HepG2 (cell line): Measurements from ENCODE around the gene CAPN11. TPM values are rescaled to one million over a fixed set of nuclear protein-coding genes. Genes with fewer than 3 reads are reported as not detected.

Experiments used
- ATM ChIP-seq: fragments of 450-650 bp; IDR thresholded peaks from 2 replicates; pipeline ENCODE4 v1.7.1; 2017; ENCODE audit warnings: mild to moderate bottlenecking, borderline replicate concordance
- ATRX ChIP-seq: sonication (generic); formaldehyde crosslinking; IDR thresholded peaks from 2 replicates; pipeline ENCODE4 v1.4.0; 2020; ENCODE audit warnings: missing genetic modification reagents, borderline replicate concordance
- BRD4 ChIP-seq: sonication (generic); formaldehyde crosslinking; IDR thresholded peaks from 2 replicates; pipeline ENCODE4 v1.4.0; 2020; ENCODE audit warnings: missing genetic modification reagents
- DNMT1 ChIP-seq: sonication (generic); formaldehyde crosslinking; IDR thresholded peaks from 2 replicates; pipeline ENCODE4 v1.5.1; 2020; ENCODE audit warnings: mild to moderate bottlenecking, missing genetic modification reagents
- FOXA1 ChIP-seq, 2 experiments: fragments of 450-650 bp in 1 of 2; sonication (generic) in 1 of 2; formaldehyde crosslinking in 1 of 2; IDR thresholded peaks; 2 replicates each; pipeline versions ENCODE4 v1.4.0 to v1.6.1; 2016 to 2020; ENCODE audit warnings: missing genetic modification reagents in 1 of 2
- HNF4A ChIP-seq: sonication (generic); formaldehyde crosslinking; IDR thresholded peaks from 2 replicates; pipeline ENCODE4 v1.4.0; 2020; ENCODE audit warnings: missing genetic modification reagents
- KAT7 ChIP-seq: IDR thresholded peaks from 2 replicates; pipeline ENCODE4 v1.6.1; 2018; ENCODE audit warnings: borderline replicate concordance, missing compliant biosample characterization
- KDM1A ChIP-seq: IDR thresholded peaks from 2 replicates; pipeline ENCODE4 v1.6.1; 2016; ENCODE audit warnings: missing compliant biosample characterization
- KDM4B ChIP-seq: sonication (generic); formaldehyde crosslinking; IDR thresholded peaks from 2 replicates; pipeline ENCODE4 v1.4.0; 2020; ENCODE audit warnings: missing genetic modification reagents
- MTF1 ChIP-seq: sonication (generic); formaldehyde crosslinking; IDR thresholded peaks from 2 replicates; pipeline ENCODE4 v1.5.0; 2020; ENCODE audit warnings: missing genetic modification reagents
- MTF2 ChIP-seq: sonication (generic); formaldehyde crosslinking; IDR thresholded peaks from 2 replicates; pipeline ENCODE4 v1.5.0; 2020; ENCODE audit warnings: missing genetic modification reagents, borderline replicate concordance
- NCOR1 ChIP-seq: fragments of 200-600 bp; sonication (generic); IDR thresholded peaks from 2 replicates; pipeline ENCODE4 v1.7.0; 2017; ENCODE audit warnings: antibody characterized with exemption, low read length, borderline replicate concordance
- PHB2 ChIP-seq: fragments of 450-650 bp; IDR thresholded peaks from 2 replicates; pipeline ENCODE4 v1.6.1; 2018; ENCODE audit not compliant: partially characterized antibody
- RELA ChIP-seq: sonication (generic); formaldehyde crosslinking; IDR thresholded peaks from 2 replicates; pipeline ENCODE4 v1.4.0; 2020; ENCODE audit warnings: missing genetic modification reagents
- REXO4 ChIP-seq: sonication (generic); formaldehyde crosslinking; IDR thresholded peaks from 2 replicates; pipeline ENCODE4 v1.8.0; 2022; ENCODE audit warnings: missing genetic modification reagents, mild to moderate bottlenecking, borderline replicate concordance
- RFXAP ChIP-seq: sonication (generic); formaldehyde crosslinking; IDR thresholded peaks from 2 replicates; pipeline ENCODE4 v1.4.0; 2020; ENCODE audit warnings: missing genetic modification reagents, borderline replicate concordance
- SAP130 ChIP-seq: IDR thresholded peaks from 2 replicates; pipeline ENCODE4 v1.6.1; 2016; ENCODE audit warnings: low read depth
- SMARCC2 ChIP-seq: fragments of 450-650 bp; IDR thresholded peaks from 2 replicates; pipeline ENCODE4 v1.6.1; 2017; ENCODE audit warnings: antibody characterized with exemption, mild to moderate bottlenecking
- SNAPC2 ChIP-seq: sonication (generic); formaldehyde crosslinking; IDR thresholded peaks from 2 replicates; pipeline ENCODE4 v1.8.1; 2022; ENCODE audit warnings: mild to moderate bottlenecking, missing genetic modification reagents
- SP140L ChIP-seq: sonication (generic); formaldehyde crosslinking; IDR thresholded peaks from 2 replicates; pipeline ENCODE4 v1.4.0; 2020; ENCODE audit warnings: missing genetic modification reagents, borderline replicate concordance
- XBP1 ChIP-seq: sonication (generic); formaldehyde crosslinking; IDR thresholded peaks from 2 replicates; pipeline ENCODE4 v1.5.0; 2020; ENCODE audit warnings: missing genetic modification reagents
- ZBTB10 ChIP-seq: sonication (generic); formaldehyde crosslinking; IDR thresholded peaks from 2 replicates; pipeline ENCODE4 v1.4.0; 2020; ENCODE audit warnings: missing genetic modification reagents, borderline replicate concordance
- ZFP36 ChIP-seq: fragments of 150-350 bp; IDR thresholded peaks from 2 replicates; pipeline ENCODE4 v1.6.1; 2018; ENCODE audit warnings: borderline replicate concordance, low read length, low read depth; ENCODE audit not compliant: partially characterized antibody
- ZIK1 ChIP-seq: sonication (generic); formaldehyde crosslinking; IDR thresholded peaks from 2 replicates; pipeline ENCODE4 v1.5.0; 2020; ENCODE audit warnings: mild to moderate bottlenecking, low read depth, missing genetic modification reagents, borderline replicate concordance
- ZNF12 ChIP-seq: sonication (generic); formaldehyde crosslinking; IDR thresholded peaks from 2 replicates; pipeline ENCODE4 v1.5.0; 2020; ENCODE audit warnings: missing genetic modification reagents
- ZNF124 ChIP-seq: sonication (generic); formaldehyde crosslinking; IDR thresholded peaks from 2 replicates; pipeline ENCODE4 v1.4.0; 2020; ENCODE audit warnings: missing genetic modification reagents
- ZNF234 ChIP-seq: sonication (generic); formaldehyde crosslinking; conservative IDR thresholded peaks from 2 replicates; pipeline ENCODE4 v1.5.1; 2020; ENCODE audit warnings: mild to moderate bottlenecking, missing genetic modification reagents
- ZNF343 ChIP-seq: sonication (generic); formaldehyde crosslinking; IDR thresholded peaks from 2 replicates; pipeline ENCODE4 v1.4.0; 2020; ENCODE audit warnings: mild to moderate bottlenecking, missing genetic modification reagents
- polyA plus RNA-seq, 8 experiments: library from polyadenylated mRNA; depleted of rRNA in 3 of 8; stranded (reverse) in 7 of 8; unstranded in 1 of 8; fragments of >200 nt; fragmentation: Illumina TruSeq in 4 of 8; extraction: Trizol in 4 of 8; gene quantifications; 2 replicates each; pipeline versions ENCODE4 v1.2.1 to v1.2.3, GENCODE V29; 2011 to 2016; ENCODE audit warnings: low read depth in 4 of 8, missing spikeins in 1 of 8, mixed read lengths in 1 of 8; ENCODE audit not compliant: insufficient read depth in 1 of 8
- total RNA-seq, 5 experiments: library from RNA; depleted of rRNA; stranded (reverse); fragments of >200 nt; fragmentation: Illumina TruSeq; extraction: Trizol; gene quantifications; 2 replicates each; pipeline ENCODE4 v1.2.3, GENCODE V29; 2016; ENCODE audit warnings: low read depth in 1 of 5
- TF ChIP-seq, protein P1 (sequence below): sonication (generic); formaldehyde crosslinking; IDR thresholded peaks from 2 replicates; pipeline ENCODE4 v1.8.0; 2022; ENCODE audit warnings: mild to moderate bottlenecking, missing genetic modification reagents; ENCODE audit not compliant: insufficient replicate concordance

CAPN11 gene
- total and polyA plus RNA-seq, 2 of the 13 experiments (the other 11 are each of a cell fraction or from before 2014, with no cell fraction given) = 0.07 to 0.11 TPM

- TF ChIP-seq ZIK1 = 0 out of 2 replicates have a peak, but pooled peaks have one; percentile 46
- 0 out of 2 replicates have a peak, but pooled peaks have one; percentile 69 for TF ChIP-seq DNMT1 (CRISPR knock-in tag)
- no peak; the same call in 1 of the 2 replicates for TF ChIP-seq KAT7 (CRISPR knock-in tag)
- TF ChIP-seq RFXAP (CRISPR knock-in tag) = no peak
- TF ChIP-seq KDM1A = no peak
- TF ChIP-seq REXO4 (CRISPR knock-in tag) = no peak
- TF ChIP-seq SP140L (CRISPR knock-in tag) = no peak
- TF ChIP-seq, protein P1, sequence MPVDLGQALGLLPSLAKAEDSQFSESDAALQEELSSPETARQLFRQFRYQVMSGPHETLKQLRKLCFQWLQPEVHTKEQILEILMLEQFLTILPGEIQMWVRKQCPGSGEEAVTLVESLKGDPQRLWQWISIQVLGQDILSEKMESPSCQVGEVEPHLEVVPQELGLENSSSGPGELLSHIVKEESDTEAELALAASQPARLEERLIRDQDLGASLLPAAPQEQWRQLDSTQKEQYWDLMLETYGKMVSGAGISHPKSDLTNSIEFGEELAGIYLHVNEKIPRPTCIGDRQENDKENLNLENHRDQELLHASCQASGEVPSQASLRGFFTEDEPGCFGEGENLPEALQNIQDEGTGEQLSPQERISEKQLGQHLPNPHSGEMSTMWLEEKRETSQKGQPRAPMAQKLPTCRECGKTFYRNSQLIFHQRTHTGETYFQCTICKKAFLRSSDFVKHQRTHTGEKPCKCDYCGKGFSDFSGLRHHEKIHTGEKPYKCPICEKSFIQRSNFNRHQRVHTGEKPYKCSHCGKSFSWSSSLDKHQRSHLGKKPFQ = peak; percentile 20
- no peak for TF ChIP-seq XBP1 (CRISPR knock-in tag)
- TF ChIP-seq ZNF343 (CRISPR knock-in tag) = no peak
- no peak for TF ChIP-seq NCOR1
- no peak for TF ChIP-seq ZFP36
- no peak for TF ChIP-seq MTF2
- TF ChIP-seq RELA (CRISPR knock-in tag) = no peak
- TF ChIP-seq ZBTB10 (CRISPR knock-in tag) = peak; percentile 80; the same call in 1 of the 2 replicates
- TF ChIP-seq FOXA1 (IDR thresholded peaks at IDR 0.05) = no peak
- TF ChIP-seq FOXA1 (CRISPR knock-in tag; IDR thresholded peaks at IDR 0.05) = no peak
- TF ChIP-seq MTF1 (CRISPR knock-in tag) = no peak
- TF ChIP-seq SAP130 = peak; percentile 62
- TF ChIP-seq SNAPC2 (CRISPR knock-in tag) = no peak
- TF ChIP-seq HNF4A (CRISPR knock-in tag) = no peak
- no peak for TF ChIP-seq SMARCC2
- TF ChIP-seq ZNF234 (CRISPR knock-in tag) = peak; percentile 81; the same call in 1 of the 2 replicates
- no peak for TF ChIP-seq ATM
- TF ChIP-seq KDM4B (CRISPR knock-in tag) = no peak
- TF ChIP-seq PHB2 = no peak
- TF ChIP-seq ZNF12 (CRISPR knock-in tag) = no peak
- TF ChIP-seq ATRX (CRISPR knock-in tag) = no peak
- peak; percentile 25; the same call in 1 of the 2 replicates for TF ChIP-seq BRD4 (CRISPR knock-in tag)
- TF ChIP-seq ZNF124 (CRISPR knock-in tag) = no peak
Observed at GRCh38 chr6:44128020-44128917, 30.4 kb upstream of the CAPN11 start (continued).
